Measurements from ENCODE around the gene HOXA1. TPM values are rescaled to one million over a fixed set of nuclear protein-coding genes. Genes with fewer than 3 reads are reported as not detected.

Gene HOXA1
- total and polyA plus RNA-seq, 4 experiments from 2014 or later, result 0.49 to 0.75 (median 0.70) TPM

DNA sequence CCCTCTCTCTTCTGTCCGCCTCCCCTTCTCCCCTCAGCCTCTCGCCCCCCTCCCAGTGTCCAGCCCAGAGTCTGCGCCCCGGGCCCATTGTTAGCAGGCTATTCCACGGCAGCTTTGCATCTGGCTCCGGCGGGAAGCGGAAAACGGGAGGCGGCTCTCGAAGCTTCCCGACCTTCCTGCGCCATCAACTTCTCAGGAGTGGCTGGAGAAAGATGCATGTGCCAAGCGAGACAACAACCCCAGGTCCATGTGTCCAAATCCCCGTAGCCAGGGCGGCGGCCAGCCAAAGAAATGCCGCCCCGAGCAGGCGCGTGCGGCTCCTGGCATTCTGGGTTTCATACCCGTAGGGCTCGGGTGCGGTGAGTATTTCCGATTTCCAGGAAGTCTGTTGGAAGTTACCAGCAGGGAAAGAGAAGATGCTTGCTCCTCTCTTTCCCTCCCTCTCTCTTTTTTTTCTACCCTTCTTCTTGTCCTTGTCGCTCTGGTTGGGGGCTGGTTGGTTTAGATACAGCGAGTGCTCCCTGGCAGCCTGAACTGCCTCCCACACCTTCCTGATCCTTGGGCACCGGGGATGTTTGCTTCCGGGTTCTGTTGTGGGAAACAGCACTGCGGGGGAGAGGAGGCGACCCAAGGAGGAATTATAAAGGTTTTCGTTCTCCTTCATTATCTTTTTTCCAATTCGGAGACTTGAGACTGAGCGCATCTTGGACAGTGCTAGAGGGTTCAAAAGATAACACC, 7.9 kb upstream of the HOXA1 start:
- Mint-ChIP-seq H3K27ac (no peak overlapping the region), H3K4me3 (peak overlapping the region in 1 of 8 donors; percentile 39)
- CTCF ChIA-PET (ENCODE audit: partially characterized antibody), result no interaction called here

GRCh38 chr7:27102581-27103442, 7.0 kb upstream of the HOXA1 start, which contains the start of gene HOXA2:
HOXA2 (minus strand) TSS chr7:27102683; CDS start chr7:27102500, 183 bp downstream.
- Histone ChIP-seq H3K9me3 (ENCODE audit: control insufficient read depth in 1 of 2, low read length in 2 of 2) (no peaks in the 10 kb centered on the region), H3K4me1 (ENCODE audit: insufficient read depth, low read length) (peaks cover 13% of the 10 kb centered on the region), H3K4me3 (ENCODE audit: low read length in 2 of 2) (no peak within 1 kb of the TSS), H3K36me3 (ENCODE audit: insufficient read depth, low read length) (no peaks in the 10 kb centered on the region), H3K27ac (ENCODE audit: low read depth, low read length) (no peak within 1 kb of the TSS), H3K27me3 (ENCODE audit: insufficient read depth, low read length) (peaks cover 34% of the 10 kb centered on the region)
- ChIA-PET CTCF (ENCODE audit: partially characterized antibody) (no interaction called here), POLR2A (ENCODE audit: partially characterized antibody) (no interaction called here)
- peaks cover 12 to 40% of the 10 kb centered on the region in 2 donors for H3K36me3 Mint-ChIP-seq
- H3K4me1 Mint-ChIP-seq, result peaks cover 12 to 37% (median 21%) of the 10 kb centered on the region in 4 donors
- H3K27ac Mint-ChIP-seq, result peak within 1 kb of the TSS in 1 of 7 donors; percentile 68
- intact Hi-C loops (cut with micrococcal nuclease), result no loop called here
- H3K9me3 Mint-ChIP-seq, result peaks cover 0 to 7% (median 0%) of the 10 kb centered on the region in 8 donors
- H3K4me3 Mint-ChIP-seq, result peak within 1 kb of the TSS; percentile 31 to 81 (median 56)
- no peak for DNase-seq
- peaks cover 34 to 59% of the 10 kb centered on the region in 2 donors for H3K27me3 Mint-ChIP-seq

More for the DNA sequence above, 7.9 kb upstream of the HOXA1 start:
- POLR2A ChIA-PET (ENCODE audit: partially characterized antibody), result no interaction called here
- peaks cover 11 to 29% (median 19%) of the 10 kb centered on the region in 4 donors for H3K4me1 Mint-ChIP-seq
- Histone ChIP-seq H3K4me1 (ENCODE audit: insufficient read depth, low read length) (peaks cover 8% of the 10 kb centered on the region), H3K9me3 (ENCODE audit: control insufficient read depth in 1 of 2, low read length in 2 of 2) (no peaks in the 10 kb centered on the region), H3K36me3 (ENCODE audit: insufficient read depth, low read length) (no peaks in the 10 kb centered on the region), H3K27ac (ENCODE audit: low read depth, low read length) (no peak overlapping the region), H3K27me3 (ENCODE audit: insufficient read depth, low read length) (peaks cover 34% of the 10 kb centered on the region), H3K4me3 (ENCODE audit: low read length in 2 of 2) (no peak overlapping the region)
- H3K27me3 Mint-ChIP-seq, result peaks cover 31 to 57% of the 10 kb centered on the region in 2 donors
- no peak for DNase-seq
- H3K9me3 Mint-ChIP-seq, result peaks cover 0 to 7% (median 0%) of the 10 kb centered on the region in 8 donors
- intact Hi-C loops (cut with micrococcal nuclease), result no loop called here
- H3K36me3 Mint-ChIP-seq, result peaks cover 12 to 40% of the 10 kb centered on the region in 2 donors

GRCh38 chr7:27101957-27102580, 6.3 kb upstream of the HOXA1 start:
- H3K4me1 ChIP-seq (ENCODE audit: insufficient read depth, low read length), result peaks cover 20% of the 10 kb centered on the region
- H3K4me3 Mint-ChIP-seq, result peak overlapping the region in 6 of 8 donors; percentile 22 to 81 (median 40)
- H3K27me3 Mint-ChIP-seq, result peaks cover 40 to 62% of the 10 kb centered on the region in 2 donors
- no peaks in the 10 kb centered on the region for H3K36me3 ChIP-seq (ENCODE audit: insufficient read depth, low read length)
- H3K27me3 ChIP-seq (ENCODE audit: insufficient read depth, low read length), result peaks cover 34% of the 10 kb centered on the region
- H3K4me1 Mint-ChIP-seq, result peaks cover 18 to 45% (median 27%) of the 10 kb centered on the region in 4 donors
- H3K9me3 ChIP-seq (ENCODE audit: control insufficient read depth in 1 of 2, low read length in 2 of 2), result no peaks in the 10 kb centered on the region
- H3K4me3 ChIP-seq (ENCODE audit: low read length in 2 of 2), result no peak overlapping the region
- POLR2A ChIA-PET (ENCODE audit: partially characterized antibody), result no interaction called here
- no peak overlapping the region for H3K27ac Mint-ChIP-seq
- CTCF ChIA-PET (ENCODE audit: partially characterized antibody), result interaction anchor here (2.0 kb wide), 1 partner anchor 48 kb away, joined by 4 read pairs; no protein-coding TSS in a partner anchor
- DNase-seq, result no peak
- peaks cover 12 to 40% of the 10 kb centered on the region in 2 donors for H3K36me3 Mint-ChIP-seq
- intact Hi-C loops (cut with micrococcal nuclease), result no loop called here
- H3K9me3 Mint-ChIP-seq, result peaks cover 0 to 7% (median 0%) of the 10 kb centered on the region in 8 donors
- H3K27ac ChIP-seq (ENCODE audit: low read depth, low read length), result no peak overlapping the region

DNA sequence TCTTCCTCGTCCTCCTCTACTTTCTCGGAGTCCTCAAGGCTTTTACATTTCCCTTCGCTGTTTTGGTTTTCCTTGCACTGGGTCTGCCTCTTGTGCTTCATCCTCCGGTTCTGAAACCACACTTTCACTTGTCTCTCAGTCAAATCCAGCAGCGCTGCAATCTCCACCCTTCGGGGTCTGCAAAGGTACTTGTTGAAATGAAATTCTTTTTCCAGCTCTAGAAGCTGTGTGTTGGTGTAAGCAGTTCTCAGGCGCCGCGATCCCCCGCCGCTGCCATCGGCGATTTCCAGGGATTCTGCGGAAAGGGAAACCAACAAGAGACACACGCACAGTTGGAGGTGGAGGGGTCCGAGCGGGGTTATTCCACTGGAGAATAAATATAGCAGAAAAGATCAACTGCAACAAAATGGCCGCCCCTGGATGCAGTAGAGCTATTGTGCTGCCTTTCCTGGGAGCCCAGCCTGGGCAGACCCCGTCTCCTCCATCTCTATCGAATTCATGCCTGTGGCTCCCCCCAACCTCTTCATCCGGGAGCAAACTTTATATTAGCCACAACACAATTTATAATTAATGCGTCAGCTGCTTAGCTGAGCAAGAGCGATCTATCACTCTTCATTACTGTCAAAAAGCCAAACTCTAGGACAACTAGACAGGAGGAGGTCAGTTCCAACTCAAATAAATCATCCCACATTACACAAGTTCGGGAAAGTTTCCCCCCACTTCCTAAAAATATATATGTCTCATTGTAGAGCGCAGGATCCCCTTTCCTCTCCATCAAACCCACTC, 5.6 kb upstream of the HOXA1 start:
- intact Hi-C loops (cut with micrococcal nuclease), result no loop called here
- peaks cover 34% of the 10 kb centered on the region for H3K27me3 ChIP-seq (ENCODE audit: insufficient read depth, low read length)
- POLR2A ChIA-PET (ENCODE audit: partially characterized antibody), result no interaction called here
- no peak overlapping the region for H3K4me3 ChIP-seq (ENCODE audit: low read length in 2 of 2)
- peak overlapping the region in 2 of 8 donors; percentile 20 to 61 for H3K4me3 Mint-ChIP-seq
- peaks cover 19 to 46% (median 31%) of the 10 kb centered on the region in 4 donors for H3K4me1 Mint-ChIP-seq
- peaks cover 0 to 7% (median 0%) of the 10 kb centered on the region in 8 donors for H3K9me3 Mint-ChIP-seq
- H3K27ac Mint-ChIP-seq, result peak overlapping the region in 1 of 7 donors; percentile 68
- CTCF ChIA-PET (ENCODE audit: partially characterized antibody), result interaction anchor here (2.0 kb wide), 1 partner anchor 49 kb away, joined by 4 read pairs; no protein-coding TSS in a partner anchor
- DNase-seq, result no peak
- H3K27ac ChIP-seq (ENCODE audit: low read depth, low read length), result no peak overlapping the region
- no peaks in the 10 kb centered on the region for H3K9me3 ChIP-seq (ENCODE audit: control insufficient read depth in 1 of 2, low read length in 2 of 2)
- H3K36me3 ChIP-seq (ENCODE audit: insufficient read depth, low read length), result no peaks in the 10 kb centered on the region
- peaks cover 13 to 40% of the 10 kb centered on the region in 2 donors for H3K36me3 Mint-ChIP-seq
- peaks cover 40 to 63% of the 10 kb centered on the region in 2 donors for H3K27me3 Mint-ChIP-seq
- peaks cover 23% of the 10 kb centered on the region for H3K4me1 ChIP-seq (ENCODE audit: insufficient read depth, low read length)

DNA sequence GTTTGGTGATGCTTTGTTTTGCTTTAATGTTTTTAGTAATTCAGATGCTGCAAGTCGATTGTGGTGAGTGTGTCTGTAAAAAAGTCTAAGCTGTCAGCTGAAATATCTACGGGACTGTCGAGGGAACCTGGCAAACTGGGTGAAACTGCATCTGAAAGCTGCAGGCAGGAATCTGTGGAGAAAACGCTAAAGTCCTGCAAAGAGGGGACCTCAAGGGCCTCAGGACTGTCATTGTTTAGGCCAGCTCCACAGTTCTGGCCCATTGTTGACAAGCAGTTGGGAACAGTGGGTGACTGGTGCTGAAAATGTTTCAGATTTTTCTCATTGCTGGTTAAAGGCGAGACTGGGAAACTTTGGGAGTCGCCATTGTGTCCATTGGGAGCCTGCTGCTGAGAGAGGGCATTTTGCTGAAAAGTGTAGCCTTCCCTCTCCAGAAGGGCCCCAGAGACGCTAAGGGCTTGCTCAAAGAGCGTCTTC, 4.9 kb upstream of the HOXA1 start:
- H3K4me3 ChIP-seq (ENCODE audit: low read length in 2 of 2), result no peak overlapping the region
- H3K36me3 ChIP-seq (ENCODE audit: insufficient read depth, low read length), result no peaks in the 10 kb centered on the region
- DNase-seq, result no peak
- H3K27me3 Mint-ChIP-seq, result peaks cover 40 to 58% of the 10 kb centered on the region in 2 donors
- no peaks in the 10 kb centered on the region for H3K9me3 ChIP-seq (ENCODE audit: control insufficient read depth in 1 of 2, low read length in 2 of 2)
- H3K4me1 ChIP-seq (ENCODE audit: insufficient read depth, low read length), result peaks cover 23% of the 10 kb centered on the region
- peaks cover 19 to 47% (median 33%) of the 10 kb centered on the region in 4 donors for H3K4me1 Mint-ChIP-seq
- no peak overlapping the region for H3K27ac Mint-ChIP-seq
- no peak overlapping the region for H3K4me3 Mint-ChIP-seq
- H3K36me3 Mint-ChIP-seq, result peaks cover 14 to 40% of the 10 kb centered on the region in 2 donors
- ChIA-PET CTCF (ENCODE audit: partially characterized antibody) (interaction anchor here (2.0 kb wide), 1 partner anchor 50 kb away, joined by 4 read pairs; no protein-coding TSS in a partner anchor), POLR2A (ENCODE audit: partially characterized antibody) (no interaction called here)
- peaks cover 0 to 7% (median 0%) of the 10 kb centered on the region in 8 donors for H3K9me3 Mint-ChIP-seq
- no peak overlapping the region for H3K27ac ChIP-seq (ENCODE audit: low read depth, low read length)
- H3K27me3 ChIP-seq (ENCODE audit: insufficient read depth, low read length), result peaks cover 34% of the 10 kb centered on the region
- intact Hi-C loops (cut with micrococcal nuclease), result no loop called here

Data from CD4-positive, alpha-beta memory T cell (primary cell).